Vagina (tissue), 2 donors: Measurements from ENCODE around the gene VPS39. TPM values are rescaled to one million over a fixed set of nuclear protein-coding genes. Genes with fewer than 3 reads are reported as not detected.

Experiments
- DNase-seq, 2 donors: peaks; one replicate each; pipeline ENCODE4 v3.0.0-alpha.2; 2017; ENCODE audit errors: extremely low spot score in 2 of 2
- H3K27ac ChIP-seq: fragments of 200-600 bp; sonication (generic); one replicate; pipeline ENCODE4 v1.5.1; 2019
- H3K27me3 ChIP-seq: fragments of 200-600 bp; sonication (generic); one replicate; pipeline ENCODE4 v1.5.1; 2019
- H3K36me3 ChIP-seq, 2 donors: fragments of 200-600 bp; sonication (generic); one replicate each; pipeline ENCODE4 v1.5.1; 2017 to 2019
- H3K4me1 ChIP-seq: fragments of 200-600 bp; sonication (generic); one replicate; pipeline ENCODE4 v1.5.1; 2019
- H3K4me3 ChIP-seq, 2 donors: fragments of 200-600 bp; sonication (generic); 1 replicate in 1 of 2; 2 replicates in 1 of 2; pipeline ENCODE4 v1.5.1; 2016 to 2019
- H3K9me3 ChIP-seq: fragments of 200-600 bp; sonication (generic); one replicate; pipeline ENCODE4 v1.5.1; 2019
- CTCF ChIP-seq, 3 experiments: fragments of 450-650 bp in 2 of 3; fragments of 200-600 bp in 1 of 3; sonication (generic) in 1 of 3; IDR thresholded peaks; one replicate each; pipeline ENCODE4 v1.5.1; 2017 to 2019; ENCODE audit warnings: antibody characterized with exemption in 3 of 3, mild to moderate bottlenecking in 2 of 3, moderate library complexity in 2 of 3
- POLR2A ChIP-seq, 2 donors: fragments of 450-650 bp; IDR thresholded peaks; one replicate each; pipeline ENCODE4 v1.6.1; 2017; ENCODE audit warnings: antibody characterized with exemption in 2 of 2, mild to moderate bottlenecking in 2 of 2, moderate library complexity in 2 of 2
- POLR2AphosphoS5 ChIP-seq, 2 donors: sonication (generic); formaldehyde crosslinking; IDR thresholded peaks; one replicate each; pipeline ENCODE4 v1.9.0; 2017; ENCODE audit warnings: antibody characterized with exemption in 2 of 2, mild to moderate bottlenecking in 2 of 2, low read depth in 1 of 2; ENCODE audit not compliant: insufficient read depth in 1 of 2
- intact Hi-C: fragments of 100-400 bp; cut with DNase I; formaldehyde crosslinking; loops from one replicate; pipeline ENCODE4 v1.15.1; 2023
- total RNA-seq: library from RNA; depleted of rRNA; stranded (reverse); fragments of >200 nt; gene quantifications from one replicate; pipeline ENCODE4 v1.2.3, GENCODE V29; 2016

The VPS39 gene
- total RNA-seq, 1 donor from 2014 or later: 85.2 TPM

GRCh38 chr15:42143356-42143755 lies 64.7 kb downstream of the VPS39 start:
- no peak for DNase-seq
- H3K36me3 ChIP-seq: no peaks in the 10 kb centered on the region
- intact Hi-C loops: no loop called here
- no peak overlapping the region for H3K4me3 ChIP-seq
- no peaks in the 10 kb centered on the region for H3K4me1 ChIP-seq
- H3K9me3 ChIP-seq: no peaks in the 10 kb centered on the region
- no peak for TF ChIP-seq CTCF (IDR thresholded peaks at IDR 0.05)
- TF ChIP-seq POLR2AphosphoS5 (IDR thresholded peaks at IDR 0.05; ENCODE audit: insufficient read depth in 1 of 2, low read depth in 1 of 2): no peak
- TF ChIP-seq POLR2A (IDR thresholded peaks at IDR 0.05): no peak
- H3K27ac ChIP-seq: no peak overlapping the region
- H3K27me3 ChIP-seq: no peaks in the 10 kb centered on the region

- DNase-seq: no peak
- Histone ChIP-seq H3K4me3 (no peak overlapping the region), H3K9me3 (no peaks in the 10 kb centered on the region), H3K36me3 (no peaks in the 10 kb centered on the region), H3K27ac (no peak overlapping the region), H3K27me3 (no peaks in the 10 kb centered on the region), H3K4me1 (no peaks in the 10 kb centered on the region)
- intact Hi-C loops: no loop called here
- no peak for TF ChIP-seq POLR2A (IDR thresholded peaks at IDR 0.05)
- TF ChIP-seq POLR2AphosphoS5 (IDR thresholded peaks at IDR 0.05; ENCODE audit: insufficient read depth in 1 of 2, low read depth in 1 of 2): no peak
- no peak for TF ChIP-seq CTCF (IDR thresholded peaks at IDR 0.05)
These were observed 66.1 kb downstream of the VPS39 start for GRCh38 chr15:42141795-42142667.

- H3K27ac ChIP-seq: no peak overlapping the region
- no peak for TF ChIP-seq CTCF (IDR thresholded peaks at IDR 0.05)
- TF ChIP-seq POLR2A (IDR thresholded peaks at IDR 0.05): no peak
- no peak for TF ChIP-seq POLR2AphosphoS5 (IDR thresholded peaks at IDR 0.05; ENCODE audit: insufficient read depth in 1 of 2, low read depth in 1 of 2)
- intact Hi-C loops: no loop called here
- no peaks in the 10 kb centered on the region for H3K9me3 ChIP-seq
- H3K4me3 ChIP-seq: no peak overlapping the region
- H3K36me3 ChIP-seq: no peaks in the 10 kb centered on the region
- H3K27me3 ChIP-seq: no peaks in the 10 kb centered on the region
- no peak for DNase-seq
- no peaks in the 10 kb centered on the region for H3K4me1 ChIP-seq
These were observed 66.9 kb downstream of the VPS39 start for GRCh38 chr15:42141246-42141645.

- intact Hi-C loops: no loop called here
- Histone ChIP-seq H3K4me1 (no peaks in the 10 kb centered on the region), H3K9me3 (no peaks in the 10 kb centered on the region), H3K4me3 (no peak overlapping the region), H3K27me3 (no peaks in the 10 kb centered on the region), H3K27ac (no peak overlapping the region), H3K36me3 (no peaks in the 10 kb centered on the region)
- TF ChIP-seq POLR2A (IDR thresholded peaks at IDR 0.05) (no peak), POLR2AphosphoS5 (IDR thresholded peaks at IDR 0.05; ENCODE audit: insufficient read depth in 1 of 2, low read depth in 1 of 2) (no peak), CTCF (IDR thresholded peaks at IDR 0.05) (no peak)
- peak in 1 of 2 donors; percentile 54 for DNase-seq
These were observed 67.6 kb downstream of the VPS39 start for GRCh38 chr15:42140383-42141070.

GRCh38 chr15:42139596-42139995 lies 68.5 kb downstream of the VPS39 start:
- intact Hi-C loops: no loop called here
- H3K9me3 ChIP-seq: no peaks in the 10 kb centered on the region
- H3K27ac ChIP-seq: no peak overlapping the region
- no peaks in the 10 kb centered on the region for H3K4me1 ChIP-seq
- no peak for TF ChIP-seq POLR2AphosphoS5 (IDR thresholded peaks at IDR 0.05; ENCODE audit: insufficient read depth in 1 of 2, low read depth in 1 of 2)
- TF ChIP-seq CTCF (IDR thresholded peaks at IDR 0.05): no peak
- no peak for TF ChIP-seq POLR2A (IDR thresholded peaks at IDR 0.05)
- no peaks in the 10 kb centered on the region for H3K36me3 ChIP-seq
- peak in 1 of 2 donors; percentile 78 for DNase-seq
- no peaks in the 10 kb centered on the region for H3K27me3 ChIP-seq
- H3K4me3 ChIP-seq: no peak overlapping the region
